Neural progenitor cell (in vitro differentiated cells): ENCODE measurements around the gene GLRX3.

Experiments used
- CTCF ChIP-seq: fragments of 200-600 bp; sonication (generic); IDR thresholded peaks from 2 replicates; pipeline ENCODE4 v1.5.1; 2017; ENCODE audit warnings: antibody characterized with exemption, mild to moderate bottlenecking
- EZH2phosphoT487 ChIP-seq: fragments of 200-600 bp; sonication (generic); IDR thresholded peaks from 2 replicates; pipeline ENCODE4 v1.6.1; 2017; ENCODE audit warnings: antibody characterized with exemption

GRCh38 chr10:130195746-130196294 is 59.6 kb downstream of the GLRX3 start:
- TF ChIP-seq CTCF (no peak), EZH2phosphoT487 (no peak)
